ENCODE results near the gene FAM114A1. TPM values are rescaled to one million over a fixed set of nuclear protein-coding genes. Genes with fewer than 3 reads are reported as not detected.
"Not testable (repeated sequence)": the region's sequence is repeated elsewhere in the genome, so short reads cannot be mapped to it uniquely, and the experiment has no call there.

The FAM114A1 gene
- total RNA-seq, 4 donors from 2014 or later = 59.8 to 132 (median 103) TPM

GRCh38 chr4:38907696-38908270, 40.2 kb downstream of the FAM114A1 start:
- no peak for ATAC-seq (ENCODE audit: low FRiP score)
- DNase-seq (ENCODE audit: low spot score) = no peak
- TF ChIP-seq CTCF (IDR thresholded peaks at IDR 0.05) = no peak

GRCh38 chr4:38909015-38909414, 41.4 kb downstream of the FAM114A1 start:
- TF ChIP-seq CTCF (IDR thresholded peaks at IDR 0.05) = no peak
- DNase-seq (ENCODE audit: low spot score) (no peak), ATAC-seq (ENCODE audit: low FRiP score) (no peak)

GRCh38 chr4:38911257-38911656, 43.7 kb downstream of the FAM114A1 start:
- TF ChIP-seq CTCF (IDR thresholded peaks at IDR 0.05) = no peak
- DNase-seq (ENCODE audit: low spot score) = no peak
- ATAC-seq (ENCODE audit: low FRiP score) = no peak

GRCh38 chr4:38914854-38915253, 47.2 kb downstream of the FAM114A1 start:
- no peak for DNase-seq (ENCODE audit: low spot score)
- no peak for ATAC-seq (ENCODE audit: low FRiP score)
- no peak for TF ChIP-seq CTCF (IDR thresholded peaks at IDR 0.05)

- DNase-seq (ENCODE audit: low spot score); ATAC-seq (ENCODE audit: low FRiP score): not testable (repeated sequence)
These were observed 48.7 kb downstream of the FAM114A1 start for GRCh38 chr4:38916267-38916666.

- DNase-seq (ENCODE audit: low spot score) (no peak), ATAC-seq (ENCODE audit: low FRiP score) (no peak)
- no peak for TF ChIP-seq CTCF (IDR thresholded peaks at IDR 0.05)
These were observed 49.9 kb downstream of the FAM114A1 start for GRCh38 chr4:38917481-38918025.

GRCh38 chr4:38919494-38919893, 51.9 kb downstream of the FAM114A1 start:
- TF ChIP-seq CTCF (IDR thresholded peaks at IDR 0.05) = no peak
- ATAC-seq (ENCODE audit: low FRiP score) = no peak
- no peak for DNase-seq (ENCODE audit: low spot score)
